ENCODE results near the gene CADM1.

The CADM1 gene

GRCh38 chr11:115515647-115516395, 11.6 kb upstream of the CADM1 start:
- DNase-seq (ENCODE audit: low read depth, low spot score) = no peak

- no peak for DNase-seq (ENCODE audit: low read depth, low spot score)
Measured at GRCh38 chr11:115506954-115507675, 2.9 kb upstream of the CADM1 start.

GRCh38 chr11:115505175-115505574, 960 bp upstream of the CADM1 start:
- DNase-seq (ENCODE audit: low read depth, low spot score) = peak; percentile 24

- no peak for DNase-seq (ENCODE audit: low read depth, low spot score)
Measured at GRCh38 chr11:115503886-115504275, 334 bp downstream of the CADM1 start.

GRCh38 chr11:115503083-115503885, 931 bp downstream of the CADM1 start:
- peak; percentile 88 for DNase-seq (ENCODE audit: low read depth, low spot score)

- DNase-seq (ENCODE audit: low read depth, low spot score) = no peak
Measured at GRCh38 chr11:115502636-115503082, 1.6 kb downstream of the CADM1 start.

GRCh38 chr11:115501893-115502589, 2.2 kb downstream of the CADM1 start:
- DNase-seq (ENCODE audit: low read depth, low spot score) = peak; percentile 55

GRCh38 chr11:115501502-115501892, 2.7 kb downstream of the CADM1 start:
- peak; percentile 28 for DNase-seq (ENCODE audit: low read depth, low spot score)

- DNase-seq (ENCODE audit: low read depth, low spot score) = peak; percentile 32
Measured at GRCh38 chr11:115500547-115501501, 3.4 kb downstream of the CADM1 start.

- DNase-seq (ENCODE audit: low read depth, low spot score) = no peak
Measured at GRCh38 chr11:115499891-115500290, 4.3 kb downstream of the CADM1 start.

- DNase-seq (ENCODE audit: low read depth, low spot score) = no peak
Measured at GRCh38 chr11:115499241-115499799, 4.9 kb downstream of the CADM1 start.

- DNase-seq (ENCODE audit: low read depth, low spot score) = no peak
Measured at GRCh38 chr11:115498354-115498753, 5.9 kb downstream of the CADM1 start.

GRCh38 chr11:115497303-115497702, 6.9 kb downstream of the CADM1 start:
- peak; percentile 87 for DNase-seq (ENCODE audit: low read depth, low spot score)

GRCh38 chr11:115496892-115497291, 7.3 kb downstream of the CADM1 start:
- peak; percentile 56 for DNase-seq (ENCODE audit: low read depth, low spot score)

- no peak for DNase-seq (ENCODE audit: low read depth, low spot score)
Measured at GRCh38 chr11:115493905-115494304, 10.3 kb downstream of the CADM1 start.

- no peak for DNase-seq (ENCODE audit: low read depth, low spot score)
Measured at GRCh38 chr11:115493488-115493887, 10.7 kb downstream of the CADM1 start.

- no peak for DNase-seq (ENCODE audit: low read depth, low spot score)
Measured at GRCh38 chr11:115489466-115489865, 14.7 kb downstream of the CADM1 start.

- peak; percentile 79 for DNase-seq (ENCODE audit: low read depth, low spot score)
Measured at GRCh38 chr11:115488945-115489344, 15.3 kb downstream of the CADM1 start.

GRCh38 chr11:115481528-115481927, 22.7 kb downstream of the CADM1 start:
- no peak for DNase-seq (ENCODE audit: low read depth, low spot score)

GRCh38 chr11:115480611-115481010, 23.6 kb downstream of the CADM1 start:
- no peak for DNase-seq (ENCODE audit: low read depth, low spot score)
